WERI-Rb-1 (cell line): ENCODE data around the gene DISC1.

Experiments
- DNase-seq: peaks from one replicate; pipeline ENCODE4 v3.0.0-alpha.2; 2020
- H3K27ac ChIP-seq: fragments of 250-450 bp; sonication (Bioruptor Pico); 2 replicates; pipeline ENCODE4 v1.5.1; 2020; ENCODE audit warnings: mild to moderate bottlenecking, moderate library complexity
- H3K27me3 ChIP-seq: fragments of 250-450 bp; sonication (Bioruptor Pico); 2 replicates; pipeline ENCODE4 v1.5.1; 2021; ENCODE audit warnings: mild to moderate bottlenecking, low read depth, moderate library complexity; ENCODE audit not compliant: insufficient read depth, severe bottlenecking
- H3K36me3 ChIP-seq: fragments of 250-450 bp; sonication (Bioruptor Pico); 2 replicates; pipeline ENCODE4 v1.5.1; 2020; ENCODE audit warnings: mild to moderate bottlenecking, moderate library complexity
- H3K4me3 ChIP-seq: 2 replicates; pipeline ENCODE4 v1.5.1; 2011; ENCODE audit warnings: low read depth, mild to moderate bottlenecking, control low read depth, low read length
- H3K9me3 ChIP-seq: fragments of 250-450 bp; sonication (Bioruptor Pico); 2 replicates; pipeline ENCODE4 v1.5.1; 2021; ENCODE audit warnings: mild to moderate bottlenecking, moderate library complexity; ENCODE audit not compliant: severe bottlenecking
- CTCF ChIP-seq: IDR thresholded peaks from 2 replicates; pipeline ENCODE4 v1.5.1; 2011; ENCODE audit warnings: low read depth, mild to moderate bottlenecking, control low read depth, inconsistent platforms, low read length

DISC1 gene

GRCh38 chr1:232046451-232047306, 420.1 kb downstream of the DISC1 start:
- no peaks in the 10 kb centered on the region for H3K36me3 ChIP-seq
- DNase-seq: peak; percentile 87
- H3K9me3 ChIP-seq: no peaks in the 10 kb centered on the region
- TF ChIP-seq CTCF: no peak
- H3K4me3 ChIP-seq: no peak overlapping the region
- H3K27ac ChIP-seq: no peak overlapping the region
- H3K27me3 ChIP-seq: no peaks in the 10 kb centered on the region

- no peaks in the 10 kb centered on the region for H3K36me3 ChIP-seq
- TF ChIP-seq CTCF: peak; percentile 67; the same call in 1 of the 2 replicates
- H3K27me3 ChIP-seq: no peaks in the 10 kb centered on the region
- H3K27ac ChIP-seq: no peak overlapping the region
- no peak overlapping the region for H3K4me3 ChIP-seq
- H3K9me3 ChIP-seq: no peaks in the 10 kb centered on the region
- DNase-seq: peak; percentile 59
These were observed 420.9 kb downstream of the DISC1 start for GRCh38 chr1:232047473-232047872.

GRCh38 chr1:232048481-232048880, 421.9 kb downstream of the DISC1 start:
- DNase-seq: no peak
- Histone ChIP-seq H3K27ac (no peak overlapping the region), H3K27me3 (no peaks in the 10 kb centered on the region), H3K9me3 (no peaks in the 10 kb centered on the region), H3K36me3 (no peaks in the 10 kb centered on the region), H3K4me3 (no peak overlapping the region)
- no peak for TF ChIP-seq CTCF

- DNase-seq: no peak
- H3K27ac ChIP-seq: no peak overlapping the region
- no peak for TF ChIP-seq CTCF
- H3K27me3 ChIP-seq: no peaks in the 10 kb centered on the region
- H3K36me3 ChIP-seq: no peaks in the 10 kb centered on the region
- H3K4me3 ChIP-seq: no peak overlapping the region
- H3K9me3 ChIP-seq: no peaks in the 10 kb centered on the region
These were observed 422.7 kb downstream of the DISC1 start for GRCh38 chr1:232049335-232049734.

GRCh38 chr1:232057217-232057895, 430.8 kb downstream of the DISC1 start:
- peak; percentile 60; the same call in 1 of the 2 replicates for TF ChIP-seq CTCF

More at GRCh38 chr1:232057217-232057895, 430.8 kb downstream of the DISC1 start:
- Histone ChIP-seq H3K4me3 (no peak overlapping the region), H3K36me3 (no peaks in the 10 kb centered on the region), H3K27me3 (no peaks in the 10 kb centered on the region), H3K27ac (no peak overlapping the region), H3K9me3 (no peaks in the 10 kb centered on the region)
- peak; percentile 36 for DNase-seq
